Esophagus (tissue), 2 donors: ENCODE data around the gene KRT81. TPM values are rescaled to one million over a fixed set of nuclear protein-coding genes. Genes with fewer than 3 reads are reported as not detected.
"Not testable (repeated sequence)": the region's sequence is repeated elsewhere in the genome, so short reads cannot be mapped to it uniquely, and the experiment has no call there.

Experiments used
- H3K27ac ChIP-seq, 2 donors: one replicate each; pipeline ENCODE4 v1.5.1; 2013; ENCODE audit warnings: low read depth in 2 of 2, mild to moderate bottlenecking in 2 of 2, inconsistent platforms in 1 of 2, low read length in 1 of 2, moderate library complexity in 1 of 2
- H3K27me3 ChIP-seq, 2 donors: one replicate each; pipeline ENCODE4 v1.6.1; 2013; ENCODE audit warnings: low read length in 2 of 2, control low read depth in 1 of 2, mild to moderate bottlenecking in 1 of 2; ENCODE audit not compliant: insufficient read depth in 2 of 2, control insufficient read depth in 1 of 2
- H3K36me3 ChIP-seq, 2 donors: one replicate each; pipeline ENCODE4 v1.6.1; 2013; ENCODE audit warnings: low read length in 1 of 2; ENCODE audit not compliant: control insufficient read depth in 2 of 2, insufficient read depth in 2 of 2
- H3K4me1 ChIP-seq, 2 donors: one replicate each; pipeline ENCODE4 v1.6.1; 2013; ENCODE audit warnings: low read length in 1 of 2; ENCODE audit not compliant: control insufficient read depth in 2 of 2, insufficient read depth in 2 of 2
- H3K4me3 ChIP-seq, 2 donors: one replicate each; pipeline ENCODE4 v1.5.1; 2013; ENCODE audit warnings: low read length in 2 of 2, mild to moderate bottlenecking in 2 of 2, low read depth in 1 of 2, moderate library complexity in 1 of 2
- H3K9me3 ChIP-seq, 2 donors: one replicate each; pipeline ENCODE4 v1.6.1; 2013; ENCODE audit warnings: mild to moderate bottlenecking in 2 of 2, low read depth in 1 of 2, low read length in 1 of 2, moderate library complexity in 1 of 2; ENCODE audit not compliant: control insufficient read depth in 2 of 2, insufficient read depth in 1 of 2
- WGBS, 2 donors: extraction: QIAGEN DNeasy Blood & Tissue Kit; methylation state at CpG; one replicate each; pipeline ENCODE4 v1.1.7; 2013; 5-methylcytosine and 5-hydroxymethylcytosine counted together
- polyA plus RNA-seq, 2 donors: library from polyadenylated mRNA; stranded (reverse); fragments of 200-250 nt; gene quantifications; one replicate each; pipeline ENCODE4 v1.2.3, GENCODE V29; 2013
- donor health status: healthy with polysubstance abuse.
- donor health status: Bipolar disorder and iron deficiency.

KRT81 gene
- polyA plus RNA-seq, 2 donors: 0.05 to 0.08 TPM

DNA sequence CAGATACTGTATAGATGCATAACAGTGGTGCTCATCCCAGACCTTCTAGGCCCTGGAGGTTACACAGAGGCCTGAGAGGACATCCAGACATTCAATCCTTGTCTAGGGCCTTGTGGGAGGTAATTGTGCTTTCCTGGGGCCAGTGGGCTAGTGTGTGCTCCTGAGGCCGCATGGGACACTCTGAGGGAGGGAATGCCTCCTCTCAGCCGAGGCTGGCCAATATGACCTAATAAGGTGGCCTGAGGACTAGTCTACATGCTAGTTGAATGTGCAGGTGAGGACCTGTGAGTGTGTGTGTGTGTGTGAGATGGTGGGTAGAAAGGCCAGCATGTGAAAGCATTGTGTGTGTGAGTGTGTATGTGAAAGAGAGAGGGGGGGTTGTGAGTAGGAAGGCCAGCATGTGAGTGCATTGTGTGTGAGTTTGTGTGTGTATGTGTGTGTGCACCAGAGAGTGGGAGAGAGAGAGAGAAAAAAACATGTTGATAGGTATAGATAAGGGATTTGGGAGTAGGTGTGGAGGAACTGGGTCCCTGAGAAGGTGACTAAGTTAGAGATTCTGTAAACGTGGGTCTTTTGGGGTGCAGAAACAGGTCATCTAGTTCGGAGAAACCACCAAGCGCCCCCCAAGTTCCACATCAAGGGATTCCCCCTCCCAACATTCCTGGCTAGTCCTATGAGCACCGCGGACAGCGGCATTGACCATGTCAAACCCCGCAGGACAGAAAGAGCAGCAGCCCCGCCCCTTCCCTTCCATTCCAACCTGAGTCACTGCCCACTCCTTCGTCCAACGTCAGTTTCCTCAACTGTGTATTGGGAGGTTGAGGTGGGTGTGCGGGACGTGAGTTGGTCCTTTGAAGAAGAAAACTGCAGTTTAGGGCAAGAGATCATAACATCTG, 9.7 kb upstream of the KRT81 start:
- H3K4me3 ChIP-seq: no peak overlapping the region
- H3K27ac ChIP-seq: no peak overlapping the region
- WGBS, 2 donors: 68 to 70% methylated on average over 14 of the region's 14 CpGs
- no peaks in the 10 kb centered on the region for H3K4me1 ChIP-seq
- no peaks in the 10 kb centered on the region for H3K9me3 ChIP-seq
- H3K36me3 ChIP-seq: peaks cover 0 to 2% of the 10 kb centered on the region in 2 donors
- peaks cover 0 to under 1% of the 10 kb centered on the region in 2 donors for H3K27me3 ChIP-seq

GRCh38 chr12:52298677-52299190, 7.4 kb upstream of the KRT81 start:
- 65 to 70% methylated on average over 4 of the region's 4 CpGs for WGBS, 2 donors
- Histone ChIP-seq H3K4me1 (no peaks in the 10 kb centered on the region), H3K36me3 (peaks cover 0 to 2% of the 10 kb centered on the region in 2 donors), H3K4me3 (no peak overlapping the region), H3K9me3 (no peaks in the 10 kb centered on the region), H3K27ac (no peak overlapping the region), H3K27me3 (peaks cover 0 to 2% of the 10 kb centered on the region in 2 donors)

DNA sequence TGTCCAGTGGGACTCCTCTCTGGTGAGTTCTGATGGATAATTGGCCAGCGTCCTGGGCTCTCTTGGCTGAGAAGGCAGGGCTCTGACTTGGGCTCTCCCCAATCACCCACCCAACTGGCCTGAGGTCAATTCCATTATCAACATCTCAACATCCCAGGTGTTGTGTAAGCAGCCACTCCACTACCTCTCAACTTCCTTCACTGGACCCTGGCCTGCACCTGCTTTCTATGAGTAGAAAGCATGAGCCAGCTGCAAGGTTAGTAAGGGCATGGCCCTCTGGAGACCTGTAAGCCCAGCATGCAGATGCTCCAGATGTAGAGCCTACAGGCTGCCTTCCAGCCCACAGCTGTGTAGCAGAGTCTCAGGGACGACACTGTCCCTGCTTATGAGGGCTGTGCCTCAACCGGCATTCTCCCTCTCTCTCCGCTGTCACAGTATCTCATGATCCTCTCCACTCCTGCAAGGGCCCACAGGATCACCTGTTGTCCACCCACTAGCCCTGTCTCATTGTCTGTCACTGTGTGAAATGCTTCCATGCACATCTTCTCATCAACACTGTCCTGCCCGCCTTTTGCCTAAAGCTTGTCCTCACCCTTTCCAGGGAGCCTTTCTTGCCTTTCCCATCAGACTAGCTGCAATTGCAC, 5.4 kb upstream of the KRT81 start:
- Histone ChIP-seq H3K36me3 (peaks cover 0 to 2% of the 10 kb centered on the region in 2 donors), H3K4me1 (no peaks in the 10 kb centered on the region), H3K9me3 (no peaks in the 10 kb centered on the region), H3K4me3 (no peak overlapping the region), H3K27ac (no peak overlapping the region), H3K27me3 (peaks cover 0 to 2% of the 10 kb centered on the region in 2 donors)
- 90 to 92% methylated on average over 5 of the region's 5 CpGs for WGBS, 2 donors

- no peak overlapping the region for H3K27ac ChIP-seq
- no peak overlapping the region for H3K4me3 ChIP-seq
- H3K36me3 ChIP-seq: peaks cover 0 to 2% of the 10 kb centered on the region in 2 donors
- H3K27me3 ChIP-seq: peaks cover 0 to 2% of the 10 kb centered on the region in 2 donors
- H3K9me3 ChIP-seq: no peaks in the 10 kb centered on the region
- 76 to 83% methylated on average over 1 of the region's 1 CpG for WGBS, 2 donors
- H3K4me1 ChIP-seq: no peaks in the 10 kb centered on the region
Measured at GRCh38 chr12:52295663-52296062, 4.3 kb upstream of the KRT81 start.

- WGBS, 2 donors: 32 to 38% methylated on average over 1 of the region's 1 CpG
- H3K4me1 ChIP-seq: no peaks in the 10 kb centered on the region
Measured at GRCh38 chr12:52294803-52295202, 3.5 kb upstream of the KRT81 start.

GRCh38 chr12:52293926-52294325, 2.6 kb upstream of the KRT81 start:
- Histone ChIP-seq H3K27ac (no peak overlapping the region), H3K27me3 (peaks cover 0 to 2% of the 10 kb centered on the region in 2 donors), H3K9me3 (no peaks in the 10 kb centered on the region), H3K36me3 (peaks cover 0 to 2% of the 10 kb centered on the region in 2 donors), H3K4me3 (no peak overlapping the region), H3K4me1 (no peaks in the 10 kb centered on the region)
- WGBS, 2 donors: 91 to 100% methylated on average over 1 of the region's 1 CpG

More at GRCh38 chr12:52294803-52295202, 3.5 kb upstream of the KRT81 start:
- Histone ChIP-seq H3K27me3 (peaks cover 0 to 2% of the 10 kb centered on the region in 2 donors), H3K27ac (no peak overlapping the region), H3K36me3 (peaks cover 0 to 2% of the 10 kb centered on the region in 2 donors), H3K9me3 (no peaks in the 10 kb centered on the region), H3K4me3 (no peak overlapping the region)

GRCh38 chr12:52290483-52291134, 725 bp downstream of the KRT81 start:
- no CpG with 5 or more reads among the region's 5 CpGs for WGBS, 2 donors
- H3K27ac ChIP-seq: not testable (repeated sequence)

GRCh38 chr12:52287816-52288805, 3.2 kb downstream of the KRT81 start:
- 81 to 84% methylated on average over 17 of the region's 17 CpGs for WGBS, 2 donors
- H3K4me1 ChIP-seq, H3K9me3 ChIP-seq, H3K27ac ChIP-seq, H3K36me3 ChIP-seq, H3K27me3 ChIP-seq, H3K4me3 ChIP-seq: not testable (repeated sequence)

More at GRCh38 chr12:52290483-52291134, 725 bp downstream of the KRT81 start:
- H3K9me3 ChIP-seq, H3K36me3 ChIP-seq, H3K4me3 ChIP-seq, H3K4me1 ChIP-seq, H3K27me3 ChIP-seq: not testable (repeated sequence)
